Measurements from ENCODE around the gene KLHL4. TPM values are rescaled to one million over a fixed set of nuclear protein-coding genes. Genes with fewer than 3 reads are reported as not detected.

KLHL4 gene
- total and polyA plus RNA-seq, 9 of the 15 experiments (the other 6 are each of a cell fraction or from before 2014, with no cell fraction given), result 0.04 to 0.16 (median 0.06) TPM; not detected in 1

DNA sequence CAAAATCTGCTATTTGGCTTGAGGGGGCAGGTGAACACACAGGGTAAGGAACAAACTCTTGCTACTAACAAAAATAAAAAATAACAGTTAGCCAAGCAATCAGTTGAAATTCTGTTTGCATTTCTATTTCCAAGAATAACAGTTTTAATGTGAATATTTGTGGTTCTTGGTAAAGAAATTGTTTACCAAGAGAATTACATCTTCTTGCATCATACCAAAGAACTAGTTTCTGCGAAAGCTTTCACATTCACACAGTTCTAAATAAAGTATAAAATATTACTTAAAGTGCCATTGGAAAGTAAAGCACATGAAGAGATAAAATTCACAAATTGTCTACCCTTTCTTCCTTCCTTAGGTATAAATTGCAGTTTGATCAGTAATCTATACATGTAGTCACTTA is 54.4 kb downstream of the KLHL4 start:
- FAIRE-seq (no peak), DNase-seq (ENCODE audit: extremely low read depth in 1 of 4, low spot score in 3 of 4) (no peak), ATAC-seq (no peak)
- H3K9me3 ChIP-seq (replicated peaks; ENCODE audit: control insufficient read depth, insufficient read depth, low read depth, low read length), result no peaks in the 10 kb centered on the region
- H3K79me2 ChIP-seq (ENCODE audit: control insufficient read depth, insufficient read depth, low read length), result peaks cover 10% of the 10 kb centered on the region; the same call in 2 of the 3 replicates
- BruUV-seq (replicated peaks), result no TSS peak
- no peaks in the 10 kb centered on the region for H3K4me1 ChIP-seq (replicated peaks in 1 of 2; ENCODE audit: control insufficient read depth in 2 of 2, insufficient read depth in 2 of 2, low read length in 2 of 2)
- no peaks in the 10 kb centered on the region for H3K27me3 ChIP-seq (ENCODE audit: control insufficient read depth in 2 of 2, insufficient read depth in 2 of 2, low read length in 2 of 2)
- H3K4me3 ChIP-seq, result no peak overlapping the region
- ChIA-PET POLR2A (interaction anchor here (1.0 to 1.4 kb wide), 2 partner anchors 10 to 28 kb away, joined by 3 to 4 read pairs; no protein-coding TSS in a partner anchor), CTCF (ENCODE audit: low intra/inter-chr PET ratio) (no interaction called here)
- H4K20me1 ChIP-seq (replicated peaks; ENCODE audit: control insufficient read depth, insufficient read depth, low read length), result no peaks in the 10 kb centered on the region
- H2AFZ ChIP-seq (ENCODE audit: low read depth, low read length), result no peak overlapping the region
- WGBS (ENCODE audit: insufficient coverage, low coverage, missing lambda C conversion rate), result 0% methylated on average over 1 of the region's 1 CpG
- intact Hi-C loops (cut with micrococcal nuclease) (no loop called here), in situ Hi-C loops (cut with MboI) (no loop called here)
- H3K9me1 ChIP-seq (ENCODE audit: control insufficient read depth, insufficient read depth, low read length), result no peaks in the 10 kb centered on the region
- no peak overlapping the region for H3K9ac ChIP-seq (ENCODE audit: insufficient read depth in 1 of 2, low read depth in 2 of 2, low read length in 2 of 2)
- H3K4me2 ChIP-seq (ENCODE audit: insufficient read depth, low read length), result no peak overlapping the region
- no peaks in the 10 kb centered on the region for H3K36me3 ChIP-seq (ENCODE audit: control insufficient read depth, insufficient read depth, low read length)
- H3K27ac ChIP-seq (ENCODE audit: extremely low read depth, low read depth, low read length), result no peak overlapping the region
- TF ChIP-seq, protein P1, sequence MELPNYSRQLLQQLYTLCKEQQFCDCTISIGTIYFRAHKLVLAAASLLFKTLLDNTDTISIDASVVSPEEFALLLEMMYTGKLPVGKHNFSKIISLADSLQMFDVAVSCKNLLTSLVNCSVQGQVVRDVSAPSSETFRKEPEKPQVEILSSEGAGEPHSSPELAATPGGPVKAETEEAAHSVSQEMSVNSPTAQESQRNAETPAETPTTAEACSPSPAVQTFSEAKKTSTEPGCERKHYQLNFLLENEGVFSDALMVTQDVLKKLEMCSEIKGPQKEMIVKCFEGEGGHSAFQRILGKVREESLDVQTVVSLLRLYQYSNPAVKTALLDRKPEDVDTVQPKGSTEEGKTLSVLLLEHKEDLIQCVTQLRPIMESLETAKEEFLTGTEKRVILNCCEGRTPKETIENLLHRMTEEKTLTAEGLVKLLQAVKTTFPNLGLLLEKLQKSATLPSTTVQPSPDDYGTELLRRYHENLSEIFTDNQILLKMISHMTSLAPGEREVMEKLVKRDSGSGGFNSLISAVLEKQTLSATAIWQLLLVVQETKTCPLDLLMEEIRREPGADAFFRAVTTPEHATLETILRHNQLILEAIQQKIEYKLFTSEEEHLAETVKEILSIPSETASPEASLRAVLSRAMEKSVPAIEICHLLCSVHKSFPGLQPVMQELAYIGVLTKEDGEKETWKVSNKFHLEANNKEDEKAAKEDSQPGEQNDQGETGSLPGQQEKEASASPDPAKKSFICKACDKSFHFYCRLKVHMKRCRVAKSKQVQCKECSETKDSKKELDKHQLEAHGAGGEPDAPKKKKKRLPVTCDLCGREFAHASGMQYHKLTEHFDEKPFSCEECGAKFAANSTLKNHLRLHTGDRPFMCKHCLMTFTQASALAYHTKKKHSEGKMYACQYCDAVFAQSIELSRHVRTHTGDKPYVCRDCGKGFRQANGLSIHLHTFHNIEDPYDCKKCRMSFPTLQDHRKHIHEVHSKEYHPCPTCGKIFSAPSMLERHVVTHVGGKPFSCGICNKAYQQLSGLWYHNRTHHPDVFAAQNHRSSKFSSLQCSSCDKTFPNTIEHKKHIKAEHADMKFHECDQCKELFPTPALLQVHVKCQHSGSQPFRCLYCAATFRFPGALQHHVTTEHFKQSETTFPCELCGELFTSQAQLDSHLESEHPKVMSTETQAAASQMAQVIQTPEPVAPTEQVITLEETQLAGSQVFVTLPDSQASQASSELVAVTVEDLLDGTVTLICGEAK (IDR thresholded peaks at IDR 0.05), result 0 out of 2 replicates have a peak, but pooled peaks have one; percentile 15
- TF ChIP-seq, protein P1 (CRISPR knock-in tag; IDR thresholded peaks at IDR 0.05), result no peak
- TF ChIP-seq BCLAF1 (IDR thresholded peaks at IDR 0.05; ENCODE audit: borderline replicate concordance in 1 of 2, control insufficient read depth in 1 of 2, low read depth in 2 of 2, low read length in 1 of 2) (no peak), U2AF1 (optimal IDR thresholded peaks at IDR 0.05; ENCODE audit: low read depth, low read length) (no peak), SNRNP70 (optimal IDR thresholded peaks at IDR 0.05; ENCODE audit: low read depth, low read length) (no peak), PPARD (CRISPR knock-in tag; IDR thresholded peaks at IDR 0.05) (no peak), SMARCB1 (IDR thresholded peaks at IDR 0.05; ENCODE audit: insufficient read length, low read depth) (no peak)

Measured in K562 (cell line).